ENCODE results near the gene RETN. TPM values are rescaled to one million over a fixed set of nuclear protein-coding genes. Genes with fewer than 3 reads are reported as not detected.
A peak's percentile ranks its signal among the peaks of the same experiment; 100 is the strongest.

RETN gene
- total RNA-seq, 1 donor from 2014 or later: not detected

- TF ChIP-seq CTCF (IDR thresholded peaks at IDR 0.05; ENCODE audit: unreplicated experiment): no peak
- H3K36me3 Mint-ChIP-seq (ENCODE audit: low read depth, unreplicated experiment): peaks cover 10% of the 10 kb centered on the region
- peaks cover 18% of the 10 kb centered on the region for H3K27me3 Mint-ChIP-seq (ENCODE audit: unreplicated experiment)
- H3K4me3 Mint-ChIP-seq (ENCODE audit: unreplicated experiment): peak overlapping the region; percentile 80
- no peaks in the 10 kb centered on the region for H3K4me1 Mint-ChIP-seq (ENCODE audit: unreplicated experiment)
- no peak overlapping the region for H3K27ac Mint-ChIP-seq (ENCODE audit: unreplicated experiment)
- no peak for DNase-seq (ENCODE audit: low spot score)
- H3K9me3 Mint-ChIP-seq (ENCODE audit: unreplicated experiment): no peaks in the 10 kb centered on the region
Observed at GRCh38 chr19:7637374-7638256, 31.2 kb upstream of the RETN start.

- Mint-ChIP-seq H3K36me3 (ENCODE audit: low read depth, unreplicated experiment) (peaks cover 10% of the 10 kb centered on the region), H3K4me1 (ENCODE audit: unreplicated experiment) (no peaks in the 10 kb centered on the region), H3K9me3 (ENCODE audit: unreplicated experiment) (no peaks in the 10 kb centered on the region), H3K27ac (ENCODE audit: unreplicated experiment) (no peak overlapping the region), H3K27me3 (ENCODE audit: unreplicated experiment) (peaks cover 18% of the 10 kb centered on the region), H3K4me3 (ENCODE audit: unreplicated experiment) (no peak overlapping the region)
- TF ChIP-seq CTCF (IDR thresholded peaks at IDR 0.05; ENCODE audit: unreplicated experiment): no peak
- DNase-seq (ENCODE audit: low spot score): no peak
Observed at GRCh38 chr19:7638802-7639465, 29.9 kb upstream of the RETN start.

GRCh38 chr19:7639863-7640348 is 28.9 kb upstream of the RETN start:
- H3K9me3 Mint-ChIP-seq (ENCODE audit: unreplicated experiment): no peaks in the 10 kb centered on the region
- H3K4me1 Mint-ChIP-seq (ENCODE audit: unreplicated experiment): no peaks in the 10 kb centered on the region
- no peak overlapping the region for H3K4me3 Mint-ChIP-seq (ENCODE audit: unreplicated experiment)
- no peak for TF ChIP-seq CTCF (IDR thresholded peaks at IDR 0.05; ENCODE audit: unreplicated experiment)
- H3K27ac Mint-ChIP-seq (ENCODE audit: unreplicated experiment): peak overlapping the region; percentile 52
- DNase-seq (ENCODE audit: low spot score): no peak
- H3K27me3 Mint-ChIP-seq (ENCODE audit: unreplicated experiment): peaks cover 20% of the 10 kb centered on the region
- peaks cover 7% of the 10 kb centered on the region for H3K36me3 Mint-ChIP-seq (ENCODE audit: low read depth, unreplicated experiment)

- peaks cover 7% of the 10 kb centered on the region for H3K36me3 Mint-ChIP-seq (ENCODE audit: low read depth, unreplicated experiment)
- peaks cover 17% of the 10 kb centered on the region for H3K27me3 Mint-ChIP-seq (ENCODE audit: unreplicated experiment)
- H3K4me1 Mint-ChIP-seq (ENCODE audit: unreplicated experiment): peaks cover 2% of the 10 kb centered on the region
- H3K9me3 Mint-ChIP-seq (ENCODE audit: unreplicated experiment): no peaks in the 10 kb centered on the region
- DNase-seq (ENCODE audit: low spot score): no peak
- H3K4me3 Mint-ChIP-seq (ENCODE audit: unreplicated experiment): no peak overlapping the region
- no peak overlapping the region for H3K27ac Mint-ChIP-seq (ENCODE audit: unreplicated experiment)
- TF ChIP-seq CTCF (IDR thresholded peaks at IDR 0.05; ENCODE audit: unreplicated experiment): no peak
Observed at GRCh38 chr19:7640803-7641202, 28.0 kb upstream of the RETN start.

Measured in endothelial cell (in vitro differentiated cells).